ENCODE results near the gene STAC2. TPM values are rescaled to one million over a fixed set of nuclear protein-coding genes. Genes with fewer than 3 reads are reported as not detected.
"Not testable (repeated sequence)": the region's sequence is repeated elsewhere in the genome, so short reads cannot be mapped to it uniquely, and the experiment has no call there.

STAC2 gene
- total RNA-seq, 1 donor from 2014 or later: not detected

DNA sequence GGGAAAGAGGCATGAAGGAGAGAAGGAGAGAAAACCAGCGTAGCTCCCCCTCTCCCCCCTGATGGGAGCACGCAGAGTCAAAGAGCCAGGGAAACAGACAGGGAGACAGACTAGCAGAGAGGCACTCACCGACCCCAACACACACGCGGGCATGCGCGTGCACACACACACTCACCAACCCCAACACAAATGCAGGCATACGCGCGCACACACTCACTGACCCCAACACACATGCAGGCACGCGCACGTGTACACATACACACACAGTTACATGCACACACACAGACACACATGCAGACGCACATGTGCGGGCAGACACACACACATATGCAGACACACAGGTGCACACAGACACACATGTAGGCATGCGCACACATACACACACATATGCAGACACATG lies 32.8 kb downstream of the STAC2 start:
- intact Hi-C loops (cut with micrococcal nuclease): no loop called here

DNA sequence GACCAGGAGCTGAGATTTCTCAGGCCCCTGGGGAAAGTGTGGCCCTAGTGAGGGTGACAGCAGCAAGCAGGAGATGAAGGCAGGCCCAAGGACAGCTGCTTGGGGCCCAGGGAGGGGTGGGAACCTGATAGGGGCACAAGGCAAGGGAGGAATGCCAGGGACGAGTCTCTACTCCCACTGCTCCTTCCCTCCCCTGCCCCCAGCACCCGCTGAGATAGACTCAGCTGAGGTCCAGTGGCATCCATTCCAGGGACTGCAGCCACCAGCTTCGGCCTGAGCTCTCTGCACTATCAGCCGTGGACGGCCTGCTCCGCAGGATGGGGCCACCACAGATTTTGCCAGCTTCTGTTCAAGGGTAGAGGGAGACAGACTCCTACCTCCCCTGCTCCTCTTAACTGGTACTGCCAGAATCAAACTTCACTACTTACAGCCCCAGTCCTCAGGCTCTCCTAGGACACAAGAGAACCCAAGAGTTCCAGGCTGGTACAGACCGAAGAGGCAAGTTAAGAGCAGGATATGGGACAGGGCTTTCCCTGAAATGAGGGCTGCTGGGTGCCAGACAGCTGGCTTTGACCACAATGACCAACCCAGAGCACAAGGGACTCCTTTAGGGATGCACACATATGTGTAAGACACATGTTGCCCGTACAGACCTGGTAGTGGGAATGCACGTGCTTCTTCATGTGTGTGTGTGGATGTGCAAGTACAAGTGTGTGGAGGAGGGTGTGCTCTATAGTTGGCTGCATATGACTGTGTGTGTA lies 33.8 kb downstream of the STAC2 start:
- intact Hi-C loops (cut with micrococcal nuclease): no loop called here

DNA sequence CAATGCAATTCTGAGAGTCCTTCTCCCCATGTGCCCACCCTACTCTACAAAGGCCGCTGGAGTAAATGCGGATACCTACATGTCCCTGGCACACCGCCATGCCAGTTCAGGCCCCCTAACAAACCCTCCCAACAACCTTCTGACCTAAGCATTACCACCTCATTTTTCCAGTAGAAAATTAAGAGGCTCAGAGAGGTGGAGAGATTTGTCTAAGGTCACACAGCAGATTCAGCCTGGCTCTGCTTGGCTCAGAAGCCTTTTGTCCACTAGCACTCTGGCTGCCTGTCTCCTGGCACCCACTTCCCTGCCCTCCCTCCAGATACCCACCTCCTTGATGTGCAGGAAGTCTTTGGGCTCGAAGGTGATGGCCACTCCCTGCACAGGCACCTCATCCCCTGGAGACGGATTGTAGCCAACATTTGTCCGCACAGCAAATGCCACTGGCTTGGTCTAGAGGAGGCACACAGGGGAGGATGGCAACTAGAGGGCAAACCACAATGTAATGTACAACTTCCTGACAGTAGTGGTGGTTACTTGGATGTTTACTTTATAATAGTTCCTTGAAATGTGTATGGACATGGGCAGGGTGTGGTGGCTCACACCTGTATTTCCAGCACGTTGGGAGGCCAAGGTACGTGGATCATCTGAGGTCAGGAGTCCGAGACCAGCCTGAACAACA lies 38.5 kb downstream of the STAC2 start:
- intact Hi-C loops (cut with micrococcal nuclease): no loop called here

DNA sequence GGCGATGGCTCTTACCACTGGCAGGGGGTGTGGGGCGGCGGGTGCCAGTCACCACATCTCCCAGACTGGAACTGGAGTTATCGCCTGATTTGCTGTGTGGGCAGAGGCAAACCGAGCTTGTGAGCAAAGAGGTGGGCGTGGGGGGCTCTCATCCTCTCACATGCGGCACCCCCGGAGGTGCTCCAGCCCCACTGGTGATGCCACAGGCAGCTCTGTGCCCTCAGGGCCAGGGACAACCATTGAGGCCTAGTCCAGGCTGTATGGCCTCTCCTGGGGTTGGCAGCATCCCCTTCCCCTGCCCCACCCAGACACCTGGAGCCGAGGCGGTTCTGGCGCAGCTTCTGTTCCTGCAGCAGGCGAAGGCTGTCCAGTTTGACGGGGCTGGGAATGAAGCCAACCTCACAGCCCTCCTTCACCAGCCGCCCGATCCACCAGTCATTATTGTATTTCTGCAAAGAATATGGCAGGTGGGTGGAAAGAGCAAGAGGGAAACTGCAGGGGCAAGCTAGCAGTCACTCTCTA lies 39.2 kb downstream of the STAC2 start:
- intact Hi-C loops (cut with micrococcal nuclease): no loop called here

DNA sequence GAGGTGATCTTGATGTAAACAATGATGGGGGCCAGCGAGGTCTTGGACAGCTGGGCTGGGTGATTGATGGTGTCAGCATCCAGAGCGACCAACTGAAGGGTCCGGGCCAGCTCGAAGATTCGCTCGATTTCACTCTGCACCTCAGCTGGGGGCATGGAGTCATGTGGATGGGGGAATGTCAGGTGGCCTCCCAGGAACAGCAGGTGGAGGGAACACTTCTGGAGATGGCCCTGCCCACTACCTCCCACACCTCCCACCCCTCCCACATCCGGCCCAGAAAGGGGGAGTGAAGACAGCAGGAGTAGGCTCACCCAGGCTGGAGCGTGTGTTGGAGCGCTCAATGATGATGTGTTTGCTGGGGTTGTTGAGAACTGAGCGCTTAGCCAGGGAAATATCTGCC lies 42.0 kb downstream of the STAC2 start:
- intact Hi-C loops (cut with micrococcal nuclease): no loop called here

DNA sequence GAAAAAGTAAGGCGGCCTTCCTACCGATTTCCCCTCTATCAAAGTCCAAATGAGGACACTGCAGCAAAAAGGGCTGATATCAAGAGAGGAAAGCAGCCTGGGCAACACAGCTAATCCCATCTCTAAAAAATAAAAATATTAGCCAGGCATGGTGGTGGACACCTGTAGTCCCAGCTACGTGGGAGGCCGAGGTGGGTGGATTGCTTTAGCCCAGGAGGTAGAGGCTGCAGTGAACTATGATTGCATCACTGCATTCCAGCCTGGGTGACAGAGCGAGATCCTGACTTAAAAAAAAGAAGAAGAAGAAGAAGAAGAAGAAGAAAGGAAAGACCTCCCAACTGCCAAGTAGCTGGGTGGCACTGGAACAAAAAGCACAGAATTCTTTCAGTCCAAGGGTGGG lies 42.7 kb downstream of the STAC2 start:
- intact Hi-C loops (cut with micrococcal nuclease): no loop called here

DNA sequence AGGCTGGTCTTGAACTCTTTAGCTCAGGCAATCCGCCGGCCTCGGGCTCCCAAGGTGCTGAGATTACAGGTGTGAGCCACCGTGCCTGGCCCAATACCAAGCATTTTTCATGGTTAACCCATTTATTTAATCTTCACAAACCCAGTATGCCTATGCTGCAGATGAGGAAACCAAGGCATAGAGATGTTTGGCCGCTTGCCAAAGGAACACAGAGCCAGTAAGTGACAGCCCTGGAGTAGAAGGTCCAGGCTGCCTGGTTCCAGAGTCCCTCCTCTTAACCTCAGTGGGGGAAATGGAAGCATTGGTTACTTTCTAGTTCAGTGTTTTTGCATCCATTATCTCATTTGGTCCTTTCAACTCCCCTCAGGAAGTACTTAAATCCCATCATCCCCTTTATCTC lies 44.4 kb downstream of the STAC2 start:
- intact Hi-C loops (cut with micrococcal nuclease): no loop called here

DNA sequence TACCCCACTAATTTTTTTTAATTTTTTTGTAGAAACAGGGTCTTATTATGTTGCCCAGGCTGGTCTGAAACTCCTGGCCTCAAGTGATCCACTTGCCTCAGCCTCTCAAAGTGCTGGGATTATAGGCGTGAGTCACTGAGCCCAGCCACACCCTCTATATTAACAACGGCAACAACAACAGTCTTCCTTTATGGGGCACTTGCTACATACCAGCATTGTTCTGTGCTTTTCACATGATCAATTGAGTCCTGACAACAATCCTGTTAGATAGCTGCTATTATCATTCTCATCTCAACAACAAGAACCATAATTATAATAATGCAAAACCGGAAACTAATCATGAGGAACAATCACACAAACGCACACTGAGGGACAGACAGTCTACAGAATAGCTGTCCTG lies 47.2 kb downstream of the STAC2 start:
- intact Hi-C loops (cut with micrococcal nuclease): no loop called here

DNA sequence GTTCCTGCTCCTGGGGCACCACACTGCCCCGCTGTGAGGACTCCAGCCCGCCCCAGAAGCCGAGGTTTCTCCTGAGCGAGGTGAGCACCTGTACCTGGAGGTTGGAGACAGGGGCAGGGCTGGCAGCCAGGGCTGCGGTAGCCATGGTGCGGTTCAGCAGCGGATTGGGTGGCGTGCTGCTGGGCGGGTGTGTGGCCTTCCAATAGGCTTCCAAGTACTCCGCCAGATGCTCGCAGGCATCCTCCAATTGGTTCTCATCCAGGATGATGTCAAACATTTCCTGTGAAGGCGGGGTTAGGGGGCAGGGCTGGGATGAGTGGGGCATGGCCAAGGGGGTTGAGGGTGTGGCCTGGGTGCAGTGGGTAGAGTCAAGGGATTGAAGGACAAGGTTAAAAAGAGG lies 48.5 kb downstream of the STAC2 start:
- intact Hi-C loops (cut with micrococcal nuclease): no loop called here

DNA sequence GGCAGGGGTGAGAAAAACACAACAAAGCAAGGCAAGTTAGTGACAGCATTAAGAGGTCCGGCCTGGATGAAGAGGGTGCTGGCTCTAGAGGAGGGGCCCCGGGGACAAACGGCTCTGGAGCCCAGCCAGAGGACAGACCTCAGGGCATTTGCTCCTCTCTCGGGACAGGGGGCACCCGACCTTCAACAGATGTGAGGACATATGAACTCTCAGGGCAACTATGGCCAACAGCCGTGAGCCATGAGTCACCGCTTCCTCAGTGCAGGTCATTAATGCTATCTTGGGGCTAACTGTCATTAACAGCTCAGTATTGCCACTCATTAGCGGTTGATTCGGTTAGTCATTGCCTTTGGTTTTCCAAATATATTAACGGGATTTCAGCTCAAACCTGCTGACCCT lies 50.1 kb downstream of the STAC2 start:
- intact Hi-C loops (cut with micrococcal nuclease): no loop called here

DNA sequence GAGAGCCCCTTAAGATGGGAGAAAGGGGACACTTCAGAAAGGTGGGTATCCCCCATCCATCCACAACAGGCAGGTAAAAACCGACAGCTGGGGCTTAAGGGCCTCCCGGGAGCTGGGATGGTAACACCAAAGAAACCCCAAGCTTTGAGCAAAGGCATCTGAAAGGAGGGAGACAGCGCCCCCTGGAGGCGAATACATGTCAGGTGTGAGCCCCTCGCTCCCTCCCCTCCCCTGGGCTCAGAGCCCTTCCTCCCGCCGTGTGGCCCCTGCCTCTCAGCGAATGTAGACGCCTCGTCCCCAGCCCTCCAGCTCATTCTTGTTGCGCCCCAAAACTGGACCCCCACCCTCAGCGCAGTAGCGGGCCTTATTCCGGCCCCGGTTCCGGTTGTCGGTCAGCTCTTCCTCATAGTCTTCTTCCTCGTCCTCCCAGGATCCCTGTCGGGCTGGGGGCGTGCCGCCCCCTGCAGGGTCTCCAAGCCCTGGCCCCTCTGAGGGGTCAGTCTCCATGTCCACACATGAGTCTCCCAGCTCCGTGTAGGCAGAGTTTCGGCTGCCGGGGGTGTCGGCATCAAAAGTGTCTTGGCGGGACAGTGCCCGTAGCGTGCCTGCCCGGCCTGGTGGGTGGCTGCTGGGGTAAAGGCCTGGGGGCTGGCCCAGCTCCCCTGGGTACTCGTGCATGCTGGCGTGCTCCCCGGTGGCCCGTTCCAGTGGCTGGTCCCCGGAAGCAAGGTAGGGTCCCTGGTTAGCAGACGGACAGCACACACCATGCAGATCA lies 50.6 kb downstream of the STAC2 start:
- intact Hi-C loops (cut with micrococcal nuclease): no loop called here

DNA sequence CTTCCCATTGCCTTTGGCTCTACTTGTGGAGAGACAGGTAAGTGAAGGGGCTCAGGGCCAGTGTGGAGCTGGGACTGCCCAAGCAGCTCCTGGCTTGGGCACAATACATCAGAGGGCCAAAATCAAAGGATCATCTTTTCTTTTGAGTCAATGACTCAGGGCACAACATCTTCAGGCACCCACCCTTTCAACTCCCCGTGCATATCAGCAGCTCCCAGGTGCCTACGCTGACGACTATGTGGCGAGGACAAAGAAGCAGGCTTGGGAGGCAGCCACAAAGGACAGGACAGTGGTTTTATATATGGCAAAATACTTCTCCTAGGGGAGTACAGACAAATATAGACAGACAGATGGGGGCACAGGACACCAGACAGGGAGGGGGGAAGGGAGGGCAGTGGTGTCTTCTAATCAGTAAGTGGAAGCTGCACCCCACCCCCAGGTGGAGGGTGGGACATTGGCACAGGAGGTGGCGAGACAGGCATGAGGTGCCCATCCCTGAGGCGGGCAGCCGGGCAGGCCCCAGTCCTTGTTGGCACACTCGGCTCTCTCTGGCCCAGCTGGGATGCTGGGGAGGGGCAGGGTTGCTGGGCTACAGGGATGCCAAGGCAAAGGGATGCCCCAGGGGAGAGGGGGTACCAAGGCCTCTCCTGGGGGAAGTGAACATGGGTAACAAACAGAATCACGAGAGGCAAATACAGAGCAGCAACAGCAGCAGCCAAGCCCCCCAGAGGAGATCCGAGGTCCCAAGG lies 52.0 kb downstream of the STAC2 start:
- intact Hi-C loops (cut with micrococcal nuclease): no loop called here

DNA sequence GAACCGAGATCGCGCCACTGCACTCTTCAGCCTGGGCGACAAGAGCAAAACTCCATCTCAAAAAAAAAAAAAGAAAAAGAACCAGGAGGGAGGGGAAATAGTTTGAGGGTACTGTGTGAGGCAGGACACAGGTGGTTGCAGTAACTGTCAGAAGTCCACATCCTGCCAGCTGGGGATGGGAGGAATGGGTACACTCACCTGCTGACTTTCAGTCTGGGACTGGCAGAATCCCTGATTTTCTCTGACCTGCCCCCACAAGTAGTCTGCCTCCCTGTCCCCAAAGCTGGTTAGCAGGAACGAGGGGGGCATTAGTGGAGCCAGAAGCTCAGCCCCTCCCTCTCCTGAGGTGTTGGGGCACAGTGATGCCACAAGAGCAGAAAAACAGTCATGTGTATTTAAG lies 52.7 kb downstream of the STAC2 start:
- intact Hi-C loops (cut with micrococcal nuclease): no loop called here

DNA sequence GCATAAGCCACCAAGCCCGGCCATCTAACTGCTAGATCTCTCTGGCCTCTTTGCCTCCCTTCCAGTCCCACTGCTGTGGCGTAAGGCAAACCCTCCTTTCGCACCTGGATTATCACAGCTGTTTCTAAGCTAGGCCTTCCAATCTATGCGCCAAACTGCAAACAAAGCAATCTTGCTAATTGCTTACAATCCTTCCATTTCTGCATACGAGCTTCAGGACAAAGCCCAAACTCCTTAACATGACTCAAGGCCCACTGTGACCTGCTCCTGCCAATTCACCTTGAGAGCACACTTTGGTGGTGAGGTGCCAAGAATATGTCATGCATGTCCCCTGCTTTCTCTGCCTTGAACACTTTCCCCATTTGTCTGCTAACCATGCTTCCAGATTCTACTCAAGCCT lies 53.8 kb downstream of the STAC2 start:
- intact Hi-C loops (cut with micrococcal nuclease): no loop called here

DNA sequence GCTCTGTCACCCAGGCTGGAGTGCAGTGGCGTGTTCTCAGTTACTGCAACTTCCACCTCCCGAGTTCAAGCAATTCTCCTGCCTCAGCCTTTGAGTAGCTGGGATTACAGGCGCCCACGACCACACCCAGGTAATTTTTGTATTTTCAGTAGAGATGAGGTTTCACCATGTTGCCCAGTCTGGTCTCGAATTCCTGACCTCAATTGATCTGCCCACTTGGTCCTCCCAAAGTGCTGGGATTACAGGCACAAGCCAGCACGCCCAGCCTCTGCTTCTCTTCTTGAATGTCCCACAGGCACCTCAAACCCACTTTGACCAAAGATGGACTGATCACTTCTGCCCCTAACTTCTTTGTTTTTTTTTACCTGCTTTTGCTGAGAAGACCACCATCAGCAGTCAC lies 55.2 kb downstream of the STAC2 start:
- intact Hi-C loops (cut with micrococcal nuclease): no loop called here

DNA sequence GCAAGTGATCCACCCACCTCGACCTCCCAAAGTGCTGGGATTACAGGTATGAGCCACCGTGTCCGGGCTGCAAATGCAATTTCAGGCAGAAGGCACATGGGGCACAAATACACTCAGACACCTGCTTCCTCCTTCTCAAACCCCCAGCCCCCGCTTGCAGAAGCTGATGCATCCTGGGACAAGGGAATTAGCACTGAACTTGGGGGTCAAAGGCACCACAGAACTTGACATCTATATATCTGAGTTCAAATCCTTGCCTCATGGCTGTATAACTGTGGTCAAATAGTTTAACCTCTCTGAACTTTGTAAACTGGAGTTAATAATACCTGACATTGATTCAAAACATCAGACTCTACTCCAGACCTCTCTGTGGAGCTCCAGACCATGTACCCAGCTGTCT lies 55.6 kb downstream of the STAC2 start:
- intact Hi-C loops (cut with micrococcal nuclease): no loop called here

DNA sequence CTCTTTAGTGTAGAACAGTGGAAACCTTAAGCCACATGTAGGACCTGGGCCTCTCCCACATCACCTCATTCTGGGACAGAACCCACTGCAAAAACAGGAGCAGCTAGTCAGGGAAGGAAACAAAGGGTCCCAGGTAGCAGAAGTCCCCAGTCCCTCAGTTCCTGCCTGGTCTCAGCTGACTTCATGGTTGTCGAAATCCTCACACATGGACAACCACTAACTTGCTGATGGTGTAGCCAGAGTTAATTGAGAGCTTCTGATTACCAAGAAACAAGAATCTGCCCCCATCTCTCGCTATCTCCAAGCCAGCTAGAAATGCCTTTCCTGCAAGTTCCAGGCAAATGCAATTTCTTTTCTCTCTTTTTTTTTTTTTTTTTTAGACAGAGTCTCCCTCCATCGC lies 56.2 kb downstream of the STAC2 start:
- intact Hi-C loops (cut with micrococcal nuclease): no loop called here

DNA sequence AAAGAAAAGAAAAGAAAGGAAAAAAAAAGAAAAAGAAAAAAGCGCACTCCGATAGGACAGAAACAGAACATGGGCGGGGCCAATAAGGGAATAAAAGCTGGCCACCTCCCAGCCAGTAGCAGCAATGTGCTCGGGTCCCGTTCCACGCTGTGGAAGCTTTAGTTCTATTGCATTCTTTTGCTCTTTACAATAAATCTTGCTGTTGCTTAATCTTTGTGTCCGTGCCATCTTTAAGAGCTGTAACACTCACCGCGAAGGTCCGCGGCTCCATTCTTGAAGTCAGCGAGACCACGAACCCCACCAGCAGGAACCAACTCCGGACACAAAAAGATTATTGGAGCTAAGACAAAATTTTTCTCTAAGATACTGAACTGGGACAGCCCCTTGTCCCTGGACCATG lies 56.6 kb downstream of the STAC2 start:
- intact Hi-C loops (cut with micrococcal nuclease): no loop called here

DNA sequence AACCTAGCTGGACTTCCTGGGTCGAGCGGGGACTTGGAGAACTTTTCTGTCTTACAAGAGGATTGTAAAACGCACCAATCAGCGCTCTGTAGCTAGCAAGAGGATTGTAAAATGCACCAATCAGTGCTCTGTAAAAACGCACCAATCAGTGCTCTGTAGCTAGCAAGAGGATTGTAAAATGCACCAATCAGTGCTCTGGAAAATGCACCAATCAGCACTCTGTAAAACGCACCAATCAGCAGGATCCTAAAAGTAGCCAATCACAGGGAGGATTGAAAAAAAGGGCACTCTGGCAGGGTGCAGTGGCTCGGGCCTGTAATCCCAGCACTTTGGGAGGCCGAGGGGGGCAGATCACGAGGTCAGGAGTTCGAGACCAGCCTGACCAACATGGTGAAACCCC lies 57.2 kb downstream of the STAC2 start:
- intact Hi-C loops (cut with micrococcal nuclease): not testable (repeated sequence)

DNA sequence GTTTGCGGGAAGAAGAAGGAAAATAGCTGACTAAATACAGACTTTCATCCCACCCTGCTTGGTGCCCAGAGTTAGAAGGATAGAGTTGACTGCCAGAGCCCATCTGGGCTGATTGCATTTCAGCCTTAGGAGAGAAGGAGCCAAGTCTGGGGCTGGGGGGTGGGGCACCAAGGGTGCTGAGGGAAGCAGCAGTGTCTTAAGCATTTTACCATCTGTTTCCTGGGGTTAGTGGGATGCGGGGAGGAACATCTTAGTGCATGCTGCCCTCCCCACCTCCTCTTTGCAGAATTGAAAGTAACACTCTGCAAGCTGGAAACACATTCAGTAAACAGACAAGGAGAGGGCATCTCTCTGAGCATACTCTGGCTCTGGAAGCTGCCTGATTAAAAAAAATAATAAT lies 58.3 kb downstream of the STAC2 start:
- intact Hi-C loops (cut with micrococcal nuclease): no loop called here

Data from T-helper 2 cell treated with Interferon-gamma antibody and Interleukin-4, amounts not matched to agents 100 ng/mL and 5 ng/mL, for 36 hours (primary cell).